Heart left ventricle (tissue), 16 donors: ENCODE measurements around the gene CACNA1E. TPM values are rescaled to one million over a fixed set of nuclear protein-coding genes. Genes with fewer than 3 reads are reported as not detected.

ENCODE experiments used
- ATAC-seq, 4 donors: fragments of 200-7000 bp; cut with Tn5 transposase; one replicate each; pipeline ENCODE4 v1.9.1; 2020 to 2022; ENCODE audit warnings: moderate library complexity in 4 of 4, mild to moderate bottlenecking in 3 of 4, moderate number of reproducible peaks in 1 of 4
- DNase-seq, 5 donors: peaks; one replicate each; pipeline ENCODE4 v3.0.0-alpha.2; 2020
- H3K27ac ChIP-seq, 12 donors: fragments of 200-600 bp; sonication (generic) in 4 of 12; one replicate each; pipeline versions ENCODE4 v1.5.0 to v1.8.0; 2016 to 2022; ENCODE audit warnings: mild to moderate bottlenecking in 2 of 12
- H3K27me3 ChIP-seq, 9 donors: fragments of 200-600 bp; sonication (generic) in 2 of 9; one replicate each; pipeline versions ENCODE4 v1.5.1 to v1.8.0; 2016 to 2022; ENCODE audit warnings: mild to moderate bottlenecking in 3 of 9
- H3K36me3 ChIP-seq, 9 donors: fragments of 200-600 bp; sonication (generic) in 2 of 9; one replicate each; pipeline versions ENCODE4 v1.5.0 to v1.8.0; 2018 to 2022; ENCODE audit warnings: mild to moderate bottlenecking in 2 of 9
- H3K4me1 ChIP-seq, 12 donors: fragments of 200-600 bp; sonication (generic) in 4 of 12; one replicate each; pipeline versions ENCODE4 v1.5.0 to v1.8.0; 2016 to 2022; ENCODE audit warnings: mild to moderate bottlenecking in 3 of 12
- H3K4me3 ChIP-seq, 12 donors: fragments of 200-600 bp; sonication (generic) in 4 of 12; one replicate each; pipeline versions ENCODE4 v1.5.0 to v1.8.0; 2017 to 2022; ENCODE audit warnings: mild to moderate bottlenecking in 9 of 12, moderate library complexity in 4 of 12
- H3K9me3 ChIP-seq, 12 donors: fragments of 200-600 bp; sonication (generic) in 4 of 12; one replicate each; pipeline versions ENCODE4 v1.5.0 to v1.8.0; 2016 to 2022; ENCODE audit warnings: mild to moderate bottlenecking in 1 of 12
- POLR2A ChIP-seq, 2 donors: fragments of 450-650 bp; IDR thresholded peaks; one replicate each; pipeline ENCODE4 v1.6.1; 2017; ENCODE audit warnings: antibody characterized with exemption in 2 of 2, mild to moderate bottlenecking in 2 of 2, moderate library complexity in 2 of 2
- WGBS, 4 donors: extraction: QIAGEN DNeasy Blood & Tissue Kit in 2 of 4; methylation state at CpG; one replicate each; pipeline versions ENCODE4 v1.1.5 to v1.1.7; 2013 to 2018; 5-methylcytosine and 5-hydroxymethylcytosine counted together
- intact Hi-C, 10 donors: fragments of 100-400 bp; cut with DNase I; formaldehyde crosslinking; loops; one replicate each; pipeline versions ENCODE4 v1.11.1 to v1.14.2; 2022
- polyA plus RNA-seq, 2 donors: library from polyadenylated mRNA; stranded (reverse); fragments of 200-250 nt; gene quantifications; one replicate each; pipeline ENCODE4 v1.2.3, GENCODE V29; 2013
- total RNA-seq, 9 donors: library from RNA; depleted of rRNA in 2 of 9; stranded (reverse); fragments of >200 nt in 2 of 9; fragmentation: NEBNext Ultra II Directional in 3 of 9; extraction: Animal tissue kit (Norgen Biotek cat#: 25700) in 3 of 9; gene quantifications; one replicate each; pipeline versions ENCODE4 v1.1.0 to v1.2.4, GENCODE V29; 2016 to 2023
- TF ChIP-seq, protein P1 (sequence below), 12 donors: fragments of 200-600 bp; sonication (generic) in 4 of 12; IDR thresholded peaks; one replicate each; pipeline versions ENCODE4 v1.5.0 to v1.8.0; 2018 to 2022; ENCODE audit warnings: antibody characterized with exemption in 12 of 12, mild to moderate bottlenecking in 5 of 12
- donor health status: ischemic (EF 13 %, LVEDD 7.1; RV severe dilation, severe dysfunction).
- donor health status: healthy with polysubstance abuse.
- donor health status: DM: no; HTN: yes; CAD: no.
- donor health status: DM: no; HTN: no; CAD: no.
- donor health status: ischemic (EF 25% LVEDD 6.9; RV normal size, moderate dysfunction).
- donor health status: ischemic (EF 25% LVEDD 5.7; RV mildly dilated, moderate dysfunction).
- donor health status: healthy.
- donor health status: DM: yes; HTN: yes; CAD: no.
- donor health status: ischemic (EF 35%, LVEDD 5.7; RV mildly dilated, moderate dysfunction).
- donor health status: nonischemic (EF 11% LVEDD 7.7; RV severe dilation, severe dysfunction).
- donor health status: DM: yes; HTN: yes; CAD: no.
- donor health status: PGD.
- donor health status: ischemic (EF 29% LVEDD 5.4; RV normal size, mild dysfunction).
- donor health status: nonischemic (EF 23%, LVEDD 6.1; RV moderate dilation, normal function).

CACNA1E gene
- total and polyA plus RNA-seq, 11 donors = 0.02 to 1.9 (median 0.10) TPM

GRCh38 chr1:181777286-181777685, 294.0 kb downstream of the CACNA1E start:
- ATAC-seq (no peak), DNase-seq (no peak)
- no peaks in the 10 kb centered on the region for H3K4me1 ChIP-seq
- no peaks in the 10 kb centered on the region for H3K9me3 ChIP-seq
- 81 to 84% (median 83%) methylated on average over 2 of the region's 2 CpGs for WGBS, 4 donors
- H3K36me3 ChIP-seq = no peaks in the 10 kb centered on the region
- H3K4me3 ChIP-seq = no peak overlapping the region
- TF ChIP-seq, protein P1, sequence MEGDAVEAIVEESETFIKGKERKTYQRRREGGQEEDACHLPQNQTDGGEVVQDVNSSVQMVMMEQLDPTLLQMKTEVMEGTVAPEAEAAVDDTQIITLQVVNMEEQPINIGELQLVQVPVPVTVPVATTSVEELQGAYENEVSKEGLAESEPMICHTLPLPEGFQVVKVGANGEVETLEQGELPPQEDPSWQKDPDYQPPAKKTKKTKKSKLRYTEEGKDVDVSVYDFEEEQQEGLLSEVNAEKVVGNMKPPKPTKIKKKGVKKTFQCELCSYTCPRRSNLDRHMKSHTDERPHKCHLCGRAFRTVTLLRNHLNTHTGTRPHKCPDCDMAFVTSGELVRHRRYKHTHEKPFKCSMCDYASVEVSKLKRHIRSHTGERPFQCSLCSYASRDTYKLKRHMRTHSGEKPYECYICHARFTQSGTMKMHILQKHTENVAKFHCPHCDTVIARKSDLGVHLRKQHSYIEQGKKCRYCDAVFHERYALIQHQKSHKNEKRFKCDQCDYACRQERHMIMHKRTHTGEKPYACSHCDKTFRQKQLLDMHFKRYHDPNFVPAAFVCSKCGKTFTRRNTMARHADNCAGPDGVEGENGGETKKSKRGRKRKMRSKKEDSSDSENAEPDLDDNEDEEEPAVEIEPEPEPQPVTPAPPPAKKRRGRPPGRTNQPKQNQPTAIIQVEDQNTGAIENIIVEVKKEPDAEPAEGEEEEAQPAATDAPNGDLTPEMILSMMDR (IDR thresholded peaks at IDR 0.05) = no peak
- TF ChIP-seq POLR2A (IDR thresholded peaks at IDR 0.05) = no peak
- peaks cover 0 to 20% (median 0%) of the 10 kb centered on the region in 9 donors for H3K27me3 ChIP-seq
- intact Hi-C loops = no loop called here
- no peak overlapping the region for H3K27ac ChIP-seq

- WGBS, 4 donors = 41 to 50% (median 45%) methylated on average over 1 of the region's 1 CpG
- intact Hi-C loops = no loop called here
- TF ChIP-seq POLR2A (IDR thresholded peaks at IDR 0.05) = no peak
- TF ChIP-seq, protein P1 (IDR thresholded peaks at IDR 0.05) = no peak
- no peaks in the 10 kb centered on the region for H3K9me3 ChIP-seq
- no peak overlapping the region for H3K4me3 ChIP-seq
- no peak overlapping the region for H3K27ac ChIP-seq
- H3K36me3 ChIP-seq = no peaks in the 10 kb centered on the region
- ATAC-seq (no peak), DNase-seq (no peak)
- no peaks in the 10 kb centered on the region for H3K4me1 ChIP-seq
- peaks cover 0 to 20% (median 0%) of the 10 kb centered on the region in 9 donors for H3K27me3 ChIP-seq
Observed at GRCh38 chr1:181777812-181778211, 294.5 kb downstream of the CACNA1E start.

DNA sequence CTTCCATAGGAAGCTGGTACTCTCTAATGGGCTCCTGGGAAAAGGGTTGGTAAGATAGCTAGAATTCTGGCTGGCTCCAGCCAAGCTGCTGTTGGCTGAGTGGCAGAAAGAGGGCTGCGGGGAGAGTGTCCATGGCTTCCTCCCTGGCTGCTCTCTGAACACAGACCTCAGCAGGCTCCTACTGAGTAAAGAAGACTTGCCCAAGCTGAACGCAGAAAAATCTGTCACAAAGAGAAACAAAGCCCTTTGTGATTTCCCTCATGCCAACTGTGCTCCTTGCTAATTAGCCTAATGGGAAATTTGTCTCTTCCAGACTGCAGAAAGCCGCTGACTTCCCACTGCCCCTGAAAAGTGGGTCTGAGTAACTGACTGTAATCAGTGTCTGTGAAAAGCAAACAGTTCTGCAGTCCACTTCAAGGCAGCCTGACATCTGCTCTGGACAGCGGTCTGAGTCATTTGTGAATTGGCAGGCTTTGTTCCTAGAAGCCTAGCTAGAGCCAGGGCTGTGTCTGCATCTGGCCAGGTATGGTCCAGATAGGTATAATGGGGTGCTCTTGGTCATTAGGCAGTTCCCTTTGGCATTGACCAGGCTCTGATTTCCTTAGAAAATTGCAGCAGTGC, 295.4 kb downstream of the CACNA1E start:
- no peaks in the 10 kb centered on the region for H3K9me3 ChIP-seq
- intact Hi-C loops = no loop called here
- ATAC-seq (peak in 1 of 4 donors; percentile 21), DNase-seq (no peak)
- no peak overlapping the region for H3K27ac ChIP-seq
- TF ChIP-seq POLR2A (IDR thresholded peaks at IDR 0.05) = no peak
- TF ChIP-seq, protein P1 (IDR thresholded peaks at IDR 0.05) = no peak
- no peaks in the 10 kb centered on the region for H3K4me1 ChIP-seq
- 47 to 59% (median 49%) methylated on average over 4 of the region's 4 CpGs for WGBS, 4 donors
- H3K4me3 ChIP-seq = no peak overlapping the region
- peaks cover 0 to 20% (median 0%) of the 10 kb centered on the region in 9 donors for H3K27me3 ChIP-seq
- no peaks in the 10 kb centered on the region for H3K36me3 ChIP-seq

- H3K27ac ChIP-seq = no peak overlapping the region
- no peak for ATAC-seq
- no peaks in the 10 kb centered on the region for H3K36me3 ChIP-seq
- TF ChIP-seq POLR2A (IDR thresholded peaks at IDR 0.05) = no peak
- TF ChIP-seq, protein P1 (IDR thresholded peaks at IDR 0.05) = no peak
- WGBS, 4 donors = 66 to 78% (median 75%) methylated on average over 6 of the region's 6 CpGs
- no peak for DNase-seq
- intact Hi-C loops = no loop called here
- H3K27me3 ChIP-seq = peaks cover 0 to 20% (median 0%) of the 10 kb centered on the region in 9 donors
- no peaks in the 10 kb centered on the region for H3K9me3 ChIP-seq
- no peaks in the 10 kb centered on the region for H3K4me1 ChIP-seq
- H3K4me3 ChIP-seq = no peak overlapping the region
Observed at GRCh38 chr1:181779343-181779742, 296.0 kb downstream of the CACNA1E start.
